Ovary (tissue), 3 donors: ENCODE measurements around the gene MIEF2.

ENCODE experiments used
- CTCF ChIP-seq, 3 donors: fragments of 450-650 bp in 2 of 3; fragments of 200-600 bp in 1 of 3; IDR thresholded peaks; one replicate each; pipeline versions ENCODE4 v1.5.1 to v1.8.0; 2016 to 2022; ENCODE audit warnings: antibody characterized with exemption in 3 of 3, mild to moderate bottlenecking in 1 of 3
- EP300 ChIP-seq: sonication (generic); formaldehyde crosslinking; IDR thresholded peaks from one replicate; pipeline ENCODE4 v1.6.1; 2017; ENCODE audit warnings: antibody characterized with exemption
- POLR2A ChIP-seq: fragments of 450-650 bp; IDR thresholded peaks from one replicate; pipeline ENCODE4 v1.6.1; 2017; ENCODE audit warnings: antibody characterized with exemption, mild to moderate bottlenecking, moderate library complexity
- donor health status: DM: no; HTN: no; CAD: no.

- TF ChIP-seq CTCF (IDR thresholded peaks at IDR 0.05) (no peak), EP300 (no peak), POLR2A (no peak)
These were observed 2.5 kb upstream of the MIEF2 start for GRCh38 chr17:18257982-18258355.
